ENCODE data around the gene ZNF345.

DNA sequence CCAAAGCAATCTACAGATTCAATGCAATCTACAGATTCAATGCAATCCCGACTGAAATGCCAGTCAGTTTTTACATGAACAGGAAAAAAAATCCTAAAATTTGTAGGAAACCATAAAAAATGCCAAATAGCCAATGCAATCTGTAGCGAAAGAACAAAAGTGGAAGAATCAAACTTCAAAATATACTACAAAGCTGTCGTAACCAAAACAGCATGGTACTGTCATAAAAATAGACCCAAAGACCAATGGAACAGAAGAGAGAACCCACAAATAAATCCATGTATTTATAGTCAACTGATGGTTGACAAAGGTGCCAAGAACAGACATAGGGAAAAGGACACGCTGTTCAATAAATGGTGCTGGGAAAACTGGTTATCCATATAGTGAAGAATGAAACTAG is 47.7 kb downstream of the ZNF345 start:
- TF ChIP-seq POLR2A (IDR thresholded peaks at IDR 0.05): no peak
- TF ChIP-seq CTCF (IDR thresholded peaks at IDR 0.05): no peak
